HG02623 (cell line): Measurements from ENCODE around the gene GPC6.

ENCODE experiments used
- ATAC-seq: cut with Tn5 transposase; IDR thresholded peaks from one replicate; pipeline ENCODE4 v1.9.1; 2021; ENCODE audit warnings: moderate library complexity; ENCODE audit not compliant: unreplicated experiment

GPC6 gene

GRCh38 chr13:93230261-93230855 is 3.8 kb downstream of the GPC6 start:
- ATAC-seq, result no peak

- no peak for ATAC-seq
Measured at GRCh38 chr13:93231867-93232266, 5.3 kb downstream of the GPC6 start.

- ATAC-seq, result peak; percentile 62
Measured at GRCh38 chr13:93233997-93234416, 7.4 kb downstream of the GPC6 start.

GRCh38 chr13:93234459-93234858 is 7.9 kb downstream of the GPC6 start:
- ATAC-seq, result no peak

GRCh38 chr13:93235258-93236015 is 8.8 kb downstream of the GPC6 start:
- no peak for ATAC-seq

GRCh38 chr13:93238711-93239110 is 12.1 kb downstream of the GPC6 start:
- ATAC-seq, result no peak

GRCh38 chr13:93243375-93244063 is 16.9 kb downstream of the GPC6 start:
- no peak for ATAC-seq

GRCh38 chr13:93244141-93244917 is 17.7 kb downstream of the GPC6 start:
- ATAC-seq, result no peak

- ATAC-seq, result no peak
Measured at GRCh38 chr13:93244918-93245280, 18.3 kb downstream of the GPC6 start.

- no peak for ATAC-seq
Measured at GRCh38 chr13:93246069-93246468, 19.5 kb downstream of the GPC6 start.

GRCh38 chr13:93248627-93249047 is 22.0 kb downstream of the GPC6 start:
- ATAC-seq, result no peak

GRCh38 chr13:93249364-93250306 is 23.0 kb downstream of the GPC6 start:
- ATAC-seq, result no peak

- no peak for ATAC-seq
Measured at GRCh38 chr13:93254775-93255174, 28.2 kb downstream of the GPC6 start.

- ATAC-seq, result no peak
Measured at GRCh38 chr13:93256998-93257397, 30.4 kb downstream of the GPC6 start.

- no peak for ATAC-seq
Measured at GRCh38 chr13:93259527-93260080, 33.0 kb downstream of the GPC6 start.

- no peak for ATAC-seq
Measured at GRCh38 chr13:93260591-93260990, 34.0 kb downstream of the GPC6 start.

GRCh38 chr13:93262729-93263345 is 36.2 kb downstream of the GPC6 start:
- ATAC-seq, result no peak

- ATAC-seq, result no peak
Measured at GRCh38 chr13:93264876-93265275, 38.3 kb downstream of the GPC6 start.

- no peak for ATAC-seq
Measured at GRCh38 chr13:93265800-93266199, 39.2 kb downstream of the GPC6 start.
